Upper lobe of left lung (tissue), 4 donors: ENCODE results near the gene IGSF3.

Source experiments
- CTCF ChIP-seq, 6 experiments: fragments of 450-650 bp in 4 of 6; fragments of 200-600 bp in 2 of 6; sonication (generic) in 2 of 6; IDR thresholded peaks; one replicate each; pipeline ENCODE4 v1.5.1; 2016 to 2019; ENCODE audit warnings: antibody characterized with exemption in 6 of 6
- EP300 ChIP-seq, 4 donors: sonication (generic); formaldehyde crosslinking; IDR thresholded peaks; one replicate each; pipeline ENCODE4 v1.5.1; 2017; ENCODE audit warnings: antibody characterized with exemption in 4 of 4, control low read depth in 2 of 4
- POLR2A ChIP-seq, 4 donors: fragments of 450-650 bp; IDR thresholded peaks; one replicate each; pipeline ENCODE4 v1.5.1; 2016 to 2017; ENCODE audit warnings: antibody characterized with exemption in 4 of 4, mild to moderate bottlenecking in 2 of 4
- POLR2AphosphoS5 ChIP-seq, 2 donors: sonication (generic); formaldehyde crosslinking; IDR thresholded peaks; one replicate each; pipeline ENCODE4 v1.5.1; 2017; ENCODE audit warnings: antibody characterized with exemption in 2 of 2

GRCh38 chr1:116693759-116694480 is 26.4 kb upstream of the IGSF3 start:
- no peak for TF ChIP-seq CTCF (IDR thresholded peaks at IDR 0.05)
- TF ChIP-seq POLR2A (IDR thresholded peaks at IDR 0.05), result no peak
- TF ChIP-seq POLR2AphosphoS5 (IDR thresholded peaks at IDR 0.05), result no peak
- no peak for TF ChIP-seq EP300 (IDR thresholded peaks at IDR 0.05)
